ENCODE results near the gene SLC25A21. TPM values are rescaled to one million over a fixed set of nuclear protein-coding genes. Genes with fewer than 3 reads are reported as not detected.
"Not testable (repeated sequence)": the region's sequence is repeated elsewhere in the genome, so short reads cannot be mapped to it uniquely, and the experiment has no call there.

SLC25A21 gene
- total RNA-seq, 2 donors from 2014 or later = 0.73 to 0.77 TPM

DNA sequence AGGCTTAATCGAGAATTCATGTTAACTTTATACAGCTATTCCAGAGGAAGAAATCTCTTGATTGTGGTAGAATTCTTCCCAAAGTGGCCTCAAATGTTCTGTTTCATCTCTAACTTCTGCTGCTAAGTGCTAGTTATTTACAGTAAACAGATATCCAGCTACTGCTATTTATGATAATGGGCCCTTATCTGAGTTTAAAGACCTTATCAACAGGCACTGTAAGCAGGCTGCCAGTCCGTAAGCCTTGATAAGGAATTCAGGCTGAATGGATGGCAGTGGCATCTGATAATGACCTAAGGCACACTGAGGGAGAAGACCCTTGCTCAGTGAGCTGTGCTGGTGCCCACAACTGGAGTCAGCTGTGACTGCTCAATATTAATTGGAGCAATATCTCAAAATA lies 451.7 kb downstream of the SLC25A21 start:
- intact Hi-C loops (cut with DNase I) = no loop called here
- ATAC-seq (no peak), DNase-seq (no peak)

DNA sequence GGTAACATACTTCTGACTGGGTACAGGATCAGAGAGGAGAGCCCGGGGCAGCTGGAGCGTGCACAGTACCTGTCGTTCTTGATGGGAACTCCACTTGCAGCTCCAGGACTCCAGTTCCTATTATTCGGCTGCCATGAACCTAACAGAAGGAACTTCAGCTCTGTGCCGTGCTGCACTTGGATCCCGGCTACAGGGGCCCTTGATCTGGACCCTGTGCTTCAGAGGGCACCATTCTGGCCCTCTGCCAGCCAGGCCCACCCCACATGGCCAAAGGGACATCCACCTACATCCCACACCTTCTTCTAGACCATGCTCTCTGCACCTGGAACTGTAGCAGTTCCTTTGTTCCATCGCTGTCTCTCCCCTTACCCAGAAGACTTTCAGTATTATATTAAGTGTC lies 452.6 kb downstream of the SLC25A21 start:
- intact Hi-C loops (cut with DNase I) = no loop called here
- DNase-seq (no peak), ATAC-seq (no peak)

DNA sequence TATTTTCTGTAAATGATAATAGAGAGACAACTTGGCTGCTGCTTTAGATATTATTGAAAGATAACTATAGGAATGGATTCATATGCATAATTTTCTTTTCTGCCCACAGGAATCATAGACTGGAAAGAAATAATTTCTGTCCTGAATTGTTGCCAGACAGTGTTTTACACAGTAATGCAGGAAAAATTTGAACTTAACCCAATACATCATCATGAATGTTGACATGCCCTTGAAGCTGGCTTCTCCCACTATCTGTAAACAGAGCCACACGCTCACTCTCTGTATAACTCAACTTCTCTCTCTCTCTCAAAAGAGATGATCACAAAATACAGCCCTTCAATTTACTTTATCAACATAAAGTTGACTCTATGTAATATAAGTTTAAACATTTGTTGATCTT lies 454.2 kb downstream of the SLC25A21 start:
- no peak for DNase-seq
- intact Hi-C loops (cut with DNase I) = no loop called here
- ATAC-seq = no peak

DNA sequence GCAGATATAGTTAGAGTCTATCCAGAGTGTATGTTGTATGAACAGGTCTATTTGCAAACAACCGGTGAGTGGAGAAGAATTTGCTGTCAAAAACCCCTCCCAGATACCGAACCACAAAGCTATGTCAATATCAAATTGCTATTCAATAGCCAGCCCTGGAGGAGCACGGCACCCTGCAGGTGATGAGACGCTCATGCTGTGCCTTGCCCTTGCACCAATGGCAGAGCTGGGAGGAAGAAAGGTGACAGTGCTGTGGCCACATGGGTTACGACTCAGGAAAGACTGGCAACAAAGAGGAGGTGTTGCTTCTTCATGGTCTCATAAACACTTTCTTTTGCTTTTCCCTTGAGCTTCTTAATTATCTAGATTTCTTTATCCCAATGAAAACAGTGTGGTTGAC lies 455.0 kb downstream of the SLC25A21 start:
- ATAC-seq = no peak

DNA sequence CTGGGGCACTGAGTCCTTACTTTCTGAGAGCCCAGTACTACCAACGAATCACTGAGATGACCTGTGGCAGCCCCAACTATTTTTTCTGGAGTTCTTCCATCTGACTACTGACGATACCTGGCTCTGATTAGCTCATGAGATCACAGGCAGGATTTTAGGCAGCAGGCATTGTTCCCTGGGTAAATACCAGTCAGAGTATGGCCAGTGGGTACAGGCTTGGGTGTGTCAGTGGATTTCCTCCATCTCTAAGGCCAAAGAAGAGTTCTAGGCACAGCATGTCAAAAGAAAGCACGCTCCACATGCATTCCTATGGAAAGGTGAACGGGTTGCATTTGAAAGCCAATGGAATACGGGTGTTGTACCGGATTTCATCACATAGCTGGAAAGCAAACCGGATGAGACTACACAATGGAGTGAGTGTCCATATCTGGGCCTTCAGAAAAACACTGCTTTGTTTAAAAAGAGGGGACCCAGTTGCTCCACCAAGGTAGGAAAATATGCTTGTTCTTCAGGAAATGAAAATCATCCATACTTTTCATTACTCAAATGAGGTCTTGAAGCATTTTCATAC lies 455.7 kb downstream of the SLC25A21 start:
- ATAC-seq (no peak), DNase-seq (no peak)
- intact Hi-C loops (cut with DNase I) = no loop called here

More for the DNA sequence above, 455.0 kb downstream of the SLC25A21 start:
- no peak for DNase-seq
- intact Hi-C loops (cut with DNase I) = no loop called here

DNA sequence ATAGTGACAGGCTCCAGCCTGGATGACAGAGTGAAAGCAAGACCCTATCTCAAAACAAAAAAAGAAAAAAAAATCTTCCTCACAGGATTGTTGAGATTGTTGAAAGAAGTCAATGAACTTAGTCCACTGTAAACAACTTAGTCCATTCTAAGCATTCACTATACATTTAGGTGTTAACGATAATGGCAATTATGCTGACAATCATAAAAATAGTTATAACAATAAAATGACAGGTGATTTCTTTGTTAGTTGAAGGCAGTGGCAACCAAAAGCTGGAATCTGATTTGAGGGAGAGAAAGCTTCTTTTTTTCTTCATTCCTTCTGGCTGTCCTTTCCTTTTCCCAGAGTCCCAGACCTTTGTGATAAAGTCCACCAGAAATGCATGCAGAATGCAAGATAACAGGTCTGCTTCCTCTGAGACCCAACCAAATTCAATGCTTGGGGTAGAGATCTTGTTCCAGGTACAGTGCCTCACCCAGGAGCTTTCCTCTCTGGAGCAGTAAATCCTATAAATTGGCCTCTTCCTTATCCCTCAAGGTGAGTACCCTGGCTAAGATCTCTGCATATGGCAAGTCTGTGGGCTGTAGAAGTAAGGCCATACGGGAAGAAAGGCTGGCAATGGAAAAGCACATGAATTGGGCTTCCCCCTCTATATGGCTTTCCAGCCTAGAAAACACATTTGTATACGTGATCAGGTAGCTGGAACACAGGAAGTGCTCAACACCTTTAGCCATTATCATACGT lies 458.3 kb downstream of the SLC25A21 start:
- DNase-seq (no peak), ATAC-seq (no peak)
- intact Hi-C loops (cut with DNase I) = no loop called here

DNA sequence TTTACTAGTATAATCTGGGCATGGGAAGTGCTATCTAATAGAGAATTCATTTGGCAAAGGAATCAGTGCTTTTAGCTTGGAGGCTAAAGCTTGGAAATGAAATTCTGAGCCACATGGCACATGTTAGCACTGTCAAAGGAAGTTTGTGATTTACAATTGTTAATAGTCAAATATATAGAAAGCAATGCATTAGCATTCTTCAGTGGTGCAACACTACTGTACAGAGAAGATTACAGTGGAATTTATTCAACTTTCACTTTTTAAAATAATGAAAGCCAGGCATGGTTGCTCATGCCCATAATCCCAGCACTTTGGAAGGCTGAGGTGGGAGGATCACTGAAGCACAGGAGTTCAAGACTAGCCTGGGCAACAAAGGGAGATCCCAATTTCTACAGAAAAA lies 464.8 kb downstream of the SLC25A21 start:
- ATAC-seq = no peak
- intact Hi-C loops (cut with DNase I) = no loop called here
- DNase-seq = no peak

DNA sequence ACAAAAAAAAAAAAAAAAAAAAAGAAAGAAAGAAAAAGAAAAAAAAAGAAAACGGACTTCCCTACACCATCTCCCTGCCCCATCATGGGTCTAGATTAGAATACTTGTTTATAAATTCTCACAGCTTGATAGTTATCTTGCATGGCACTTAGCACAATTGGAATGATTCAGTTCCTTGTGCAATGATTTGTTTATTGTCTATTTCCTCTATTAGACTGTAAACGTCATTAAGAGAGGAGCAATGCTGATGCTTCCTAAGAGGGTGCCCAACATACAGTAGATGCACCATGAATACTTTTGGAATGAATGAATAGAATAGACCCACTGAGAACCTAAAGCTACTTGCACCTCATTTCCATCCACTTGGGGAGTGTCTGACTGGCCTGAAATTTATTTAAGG lies 469.9 kb downstream of the SLC25A21 start:
- intact Hi-C loops (cut with DNase I) = no loop called here
- DNase-seq (no peak), ATAC-seq (no peak)

DNA sequence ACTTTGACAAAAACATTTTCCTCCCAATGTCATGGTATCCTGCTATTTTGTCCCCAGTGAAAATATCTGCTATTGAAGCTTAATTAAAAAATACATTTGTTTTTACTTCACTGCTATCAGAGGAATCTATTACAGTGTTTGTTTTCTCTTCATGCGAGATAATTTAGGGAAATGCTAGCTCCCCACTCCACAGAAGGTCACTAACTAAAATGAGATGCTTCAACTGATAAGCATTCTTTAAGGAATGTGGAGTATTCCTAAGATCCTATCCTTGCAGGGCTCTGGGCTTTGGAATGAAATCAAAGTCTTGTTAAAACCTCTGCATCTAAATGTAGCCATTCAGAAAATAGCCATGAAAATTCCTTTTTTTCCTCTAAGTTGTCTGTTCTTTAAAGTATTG lies 471.3 kb downstream of the SLC25A21 start:
- intact Hi-C loops (cut with DNase I) = no loop called here
- no peak for ATAC-seq

DNA sequence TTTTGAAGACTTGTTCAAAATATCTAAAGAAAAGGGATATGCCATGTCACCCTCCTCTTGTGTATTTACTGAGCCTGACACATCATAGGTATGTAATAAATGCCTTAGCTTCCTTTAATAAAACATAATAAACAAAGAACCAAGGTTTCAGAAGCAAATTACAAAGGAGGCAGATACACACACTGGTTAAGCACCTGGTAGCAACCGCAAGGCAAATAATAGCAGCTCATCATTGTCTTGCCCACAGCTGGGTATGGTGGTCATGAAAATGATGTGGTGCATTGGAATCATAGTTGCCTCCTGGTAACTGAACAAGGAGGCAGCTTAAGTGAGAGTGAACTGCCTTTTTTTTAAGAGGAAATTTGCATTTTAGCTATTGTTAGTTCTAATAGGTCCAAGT lies 471.8 kb downstream of the SLC25A21 start:
- intact Hi-C loops (cut with DNase I) = no loop called here
- ATAC-seq (no peak), DNase-seq (no peak)

More for the DNA sequence above, 471.3 kb downstream of the SLC25A21 start:
- no peak for DNase-seq

DNA sequence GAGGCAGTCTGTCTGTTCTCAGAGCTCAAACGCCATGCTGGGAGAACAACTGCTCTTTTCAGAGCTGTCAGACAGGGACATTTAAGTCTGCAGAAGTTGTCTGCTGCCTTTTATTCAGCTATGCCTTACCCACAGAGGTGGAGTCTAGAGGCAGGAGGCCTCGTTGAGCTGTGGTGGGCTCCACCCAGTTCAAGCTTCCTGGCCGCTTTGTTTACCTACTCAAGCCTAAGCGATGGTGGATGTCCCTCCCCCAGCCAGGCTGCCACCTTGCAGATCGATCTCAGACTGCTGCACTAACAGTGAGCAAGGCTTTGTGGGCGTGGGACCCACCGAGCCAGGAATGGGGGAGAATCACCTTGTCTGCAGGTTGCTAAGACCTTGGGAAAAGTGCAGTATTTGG lies 473.0 kb downstream of the SLC25A21 start:
- ATAC-seq; intact Hi-C loops (cut with DNase I); DNase-seq: not testable (repeated sequence)

DNA sequence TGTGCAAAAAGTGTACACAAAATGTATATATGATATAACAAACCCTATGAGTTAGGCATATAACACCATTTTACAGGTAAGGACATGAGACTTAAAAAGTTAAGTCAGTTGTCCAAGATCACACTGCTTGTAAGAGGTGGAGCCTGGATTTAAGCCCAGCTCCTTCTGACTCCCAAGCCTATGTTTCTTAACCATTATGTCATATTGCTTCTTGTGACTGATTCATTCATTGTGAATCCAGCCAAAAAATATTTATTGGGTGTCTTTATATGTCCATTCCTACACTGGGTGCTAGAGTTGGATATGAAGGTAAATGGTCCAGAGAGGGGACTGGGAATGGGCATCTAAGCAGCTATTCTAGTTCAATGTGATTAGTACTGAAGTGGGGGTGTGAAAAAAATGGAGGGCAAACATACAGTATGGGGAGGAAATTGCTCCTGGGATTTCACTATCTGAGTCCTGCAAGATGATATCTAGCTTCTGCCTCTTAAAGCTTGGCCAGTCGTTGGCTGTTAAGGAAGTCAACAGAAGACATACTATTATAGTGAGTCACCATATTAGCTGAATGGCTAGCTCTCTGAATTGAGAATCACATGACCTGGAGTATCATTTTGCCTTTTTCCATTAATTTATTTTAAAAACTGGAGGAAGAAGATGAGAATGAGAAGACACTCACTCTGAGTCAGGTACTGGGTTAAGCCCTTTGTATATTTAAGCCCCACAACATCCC lies 481.9 kb downstream of the SLC25A21 start:
- no peak for ATAC-seq
- intact Hi-C loops (cut with DNase I) = no loop called here
- DNase-seq = no peak

DNA sequence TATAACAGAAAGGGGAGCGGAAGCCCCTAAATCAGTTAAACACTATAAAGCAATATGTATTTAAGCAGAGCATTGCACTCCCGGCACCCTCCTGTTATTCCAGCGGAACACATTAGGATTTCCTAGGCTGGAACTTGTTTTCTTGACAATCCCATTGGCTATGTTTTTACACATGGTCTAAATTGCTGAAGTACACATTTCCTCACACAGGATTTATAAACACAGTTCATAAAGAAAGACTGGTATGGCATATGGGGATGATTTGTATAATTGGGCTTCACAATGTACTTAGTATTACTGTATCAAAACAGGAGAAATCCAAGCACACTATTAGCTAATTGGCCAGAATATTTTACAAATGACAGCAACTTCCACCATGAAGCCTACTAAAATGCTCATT lies 487.5 kb downstream of the SLC25A21 start:
- ATAC-seq (no peak), DNase-seq (no peak)
- intact Hi-C loops (cut with DNase I) = no loop called here

DNA sequence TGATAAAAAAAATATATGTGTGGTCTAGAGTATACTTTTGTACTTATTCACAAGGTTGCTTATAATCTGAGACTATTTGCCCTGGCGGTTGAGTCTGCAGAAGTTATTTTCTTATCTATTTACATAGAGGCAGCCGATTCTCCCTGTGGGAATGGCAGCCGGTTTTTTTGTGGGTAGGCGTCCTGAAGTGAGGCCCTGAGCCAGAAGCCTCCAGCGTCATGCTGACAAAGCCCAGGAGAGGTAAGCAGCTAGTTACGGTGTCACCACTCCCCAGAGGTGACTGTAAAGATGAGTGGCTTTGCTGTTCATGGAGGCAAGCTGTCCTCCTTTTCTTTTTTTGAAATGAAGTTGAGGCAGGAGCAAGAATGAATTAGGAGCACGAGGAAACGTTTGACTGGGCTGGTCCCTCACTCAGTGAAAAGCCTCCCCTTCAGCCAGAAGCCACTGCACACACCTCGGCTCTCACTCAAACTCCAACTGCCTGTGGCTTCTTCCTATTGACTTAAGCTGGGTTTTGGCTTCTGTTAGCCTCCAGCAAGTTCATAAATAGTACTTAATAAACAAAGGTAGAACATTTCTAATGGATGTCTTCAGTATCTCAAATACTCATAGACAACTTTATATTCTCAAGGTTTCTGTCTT lies 489.2 kb downstream of the SLC25A21 start:
- no peak for DNase-seq
- no peak for ATAC-seq
- intact Hi-C loops (cut with DNase I) = no loop called here

DNA sequence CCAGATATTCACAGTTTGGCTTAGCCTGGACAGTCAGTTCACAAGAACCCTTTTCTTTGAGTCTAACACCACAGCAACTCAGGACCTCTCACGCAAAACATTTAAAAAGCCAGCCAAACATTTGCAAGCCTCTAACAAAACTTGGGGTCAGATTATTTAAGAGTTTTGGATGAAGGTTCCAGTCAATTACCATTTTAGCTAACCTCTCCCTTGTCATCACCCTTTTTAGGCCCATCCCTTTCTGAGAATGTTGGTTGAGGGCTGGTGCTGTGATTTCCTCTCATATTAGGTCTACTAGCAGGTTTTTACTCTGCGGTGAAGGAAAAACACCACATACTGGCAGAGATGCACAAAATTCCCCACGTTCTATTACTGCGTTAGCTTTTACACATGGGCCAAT lies 490.1 kb downstream of the SLC25A21 start:
- DNase-seq (no peak), ATAC-seq (no peak)
- intact Hi-C loops (cut with DNase I) = no loop called here

DNA sequence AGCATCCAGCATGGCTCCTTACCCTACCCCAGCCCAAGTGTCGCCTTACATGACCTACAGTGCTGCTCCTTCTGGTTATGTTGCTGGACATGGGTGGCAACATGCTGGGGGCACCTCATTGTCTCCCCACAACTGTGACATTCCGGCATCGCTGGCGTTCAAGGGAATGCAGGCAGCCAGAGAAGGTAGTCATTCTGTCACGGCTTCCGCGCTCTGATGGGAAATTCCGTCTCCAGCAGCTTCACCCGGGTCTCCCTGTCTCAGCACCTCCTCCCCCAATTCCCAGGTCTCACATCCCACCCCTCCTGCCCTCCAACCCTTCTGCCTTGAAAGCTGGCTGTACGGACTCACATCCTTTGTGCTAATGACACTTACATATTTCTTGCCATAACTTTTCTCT lies 496.2 kb downstream of the SLC25A21 start:
- no peak for ATAC-seq
- no peak for DNase-seq
- intact Hi-C loops (cut with DNase I) = no loop called here

DNA sequence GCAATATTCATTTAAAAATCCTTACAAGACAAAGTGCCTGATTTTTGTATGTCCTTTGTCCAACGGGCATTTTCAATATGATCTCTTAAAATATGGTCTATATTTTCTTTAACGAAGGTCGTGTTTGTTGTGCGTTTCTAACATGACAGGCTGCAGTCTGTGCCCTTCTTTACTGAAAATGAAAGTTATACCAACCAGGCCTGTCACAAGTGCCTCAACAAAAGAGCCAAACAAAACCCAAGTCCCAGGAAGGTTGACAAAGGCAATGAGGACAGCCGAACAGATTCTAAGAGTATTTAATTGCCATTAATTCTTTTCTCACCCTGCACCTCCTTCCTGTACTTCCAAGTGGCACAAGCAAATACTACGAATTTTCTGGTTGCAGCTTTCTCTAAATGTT lies 496.8 kb downstream of the SLC25A21 start:
- ATAC-seq = no peak

DNA sequence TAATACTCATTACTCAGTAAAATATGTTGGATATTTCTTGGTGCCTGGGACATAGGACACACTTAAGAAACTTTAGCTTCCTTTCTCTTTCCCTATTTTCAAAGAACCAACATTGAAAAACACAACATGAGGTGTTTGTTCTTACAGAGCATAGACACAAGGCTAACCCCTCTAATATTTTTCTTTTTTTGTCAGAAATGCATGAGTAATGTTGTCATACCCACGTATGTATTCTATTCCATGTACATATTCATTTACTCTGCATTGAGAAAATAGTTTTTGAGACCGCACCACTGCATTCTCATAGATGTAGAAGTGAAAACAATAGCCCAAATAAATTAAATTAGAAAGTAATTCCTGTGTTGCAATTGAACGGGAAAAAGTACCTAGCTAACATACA lies 497.7 kb downstream of the SLC25A21 start:
- intact Hi-C loops (cut with DNase I) = no loop called here
- DNase-seq = no peak
- no peak for ATAC-seq

More for the DNA sequence above, 496.8 kb downstream of the SLC25A21 start:
- no peak for DNase-seq
- intact Hi-C loops (cut with DNase I) = no loop called here

DNA sequence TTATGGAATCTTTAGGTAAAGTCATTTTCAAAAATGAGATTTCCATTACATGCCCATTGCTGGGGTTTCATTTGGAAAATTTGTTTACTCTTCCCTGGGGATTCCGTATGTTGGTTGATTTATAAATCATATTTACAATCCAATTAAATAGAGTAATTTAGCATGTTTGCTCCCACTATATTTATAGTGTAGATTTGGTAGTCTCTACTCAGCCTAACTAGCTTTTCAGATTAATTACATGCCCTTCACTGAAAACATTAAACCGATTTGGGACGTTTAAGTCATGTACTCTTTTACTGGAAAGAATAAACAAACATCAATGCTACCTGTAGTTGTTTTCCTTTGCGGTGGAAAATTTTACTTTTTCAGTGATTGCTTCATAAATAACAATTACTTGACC lies 500.3 kb downstream of the SLC25A21 start:
- DNase-seq = no peak
- intact Hi-C loops (cut with DNase I) = no loop called here
- no peak for ATAC-seq

DNA sequence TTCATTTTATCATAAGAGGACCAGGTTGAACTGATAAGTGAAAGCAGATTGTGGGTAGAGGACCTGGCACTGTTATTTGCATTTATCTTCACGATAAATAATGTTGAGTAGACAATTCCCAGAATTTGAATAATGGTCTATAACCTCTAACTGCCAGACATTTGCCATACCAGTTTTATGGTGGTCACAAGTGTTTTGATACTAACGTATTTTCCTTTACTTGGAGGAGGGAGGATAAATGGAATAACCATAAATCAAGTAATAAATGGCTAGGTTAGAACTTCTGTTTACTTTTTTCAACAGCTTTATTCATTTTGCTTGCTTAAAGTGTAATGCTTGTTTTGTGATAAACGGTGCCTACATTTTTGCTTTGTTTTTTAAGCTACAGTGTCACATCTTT lies 501.3 kb downstream of the SLC25A21 start:
- no peak for ATAC-seq
- intact Hi-C loops (cut with DNase I) = no loop called here
- no peak for DNase-seq
